ENCODE results near the gene MUS81.

GRCh38 chr11:65856689-65857499, 3.3 kb upstream of the MUS81 start:
- TF ChIP-seq L3MBTL2 (conservative IDR thresholded peaks at IDR 0.05) (no peak), FOXK2 (IDR thresholded peaks at IDR 0.05) (no peak), ELF4 (IDR thresholded peaks at IDR 0.05) (no peak; the same call in 1 of the 2 replicates)

All from HEK293T (cell line).